Measurements from ENCODE around the gene SLC51A. TPM values are rescaled to one million over a fixed set of nuclear protein-coding genes. Genes with fewer than 3 reads are reported as not detected.
"Not testable (repeated sequence)": the region's sequence is repeated elsewhere in the genome, so short reads cannot be mapped to it uniquely, and the experiment has no call there.

The SLC51A gene
- total RNA-seq, 2 experiments from 2014 or later: not detected

DNA sequence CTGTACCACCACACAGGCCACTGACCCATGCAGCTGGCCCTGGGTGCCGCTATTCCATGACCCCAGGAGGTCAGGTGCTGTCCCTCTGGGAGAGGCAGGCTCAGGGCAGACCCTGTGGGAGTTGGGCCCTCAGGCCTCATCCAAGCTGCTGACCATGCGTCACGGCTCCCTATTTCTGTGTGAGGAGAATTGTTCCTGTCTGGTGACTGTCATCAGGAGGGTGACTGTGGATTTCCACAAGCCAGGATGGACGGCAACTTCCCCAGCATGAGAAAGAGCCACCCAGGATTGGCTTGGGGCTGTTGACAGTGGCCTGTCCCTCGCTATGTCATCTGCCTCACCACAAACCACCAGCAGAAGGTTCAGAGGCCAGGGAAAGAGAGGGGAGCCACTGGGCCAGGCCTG lies 46.5 kb upstream of the SLC51A start:
- no peak overlapping the region for H3K4me2 ChIP-seq (ENCODE audit: low read length)
- ChIA-PET CTCF (ENCODE audit: unreplicated experiment) (no interaction called here), POLR2A (interaction anchor here (0.7 kb wide), 1 partner anchor 89 kb away, joined by 4 read pairs; no protein-coding TSS in a partner anchor)
- no peaks in the 10 kb centered on the region for H4K20me1 ChIP-seq (ENCODE audit: insufficient read depth, low read length)
- no peaks in the 10 kb centered on the region for H3K36me3 ChIP-seq (ENCODE audit: insufficient read depth, low read length)
- intact Hi-C loops (cut with micrococcal nuclease; ENCODE audit: unreplicated experiment): no loop called here
- no peak for DNase-seq (ENCODE audit: low spot score)
- H3K9me2 ChIP-seq (ENCODE audit: insufficient read depth, low read length): no peaks in the 10 kb centered on the region
- BruUV-seq (replicated peaks): no TSS peak
- no peak overlapping the region for H2AFZ ChIP-seq (ENCODE audit: low read length)
- no peak for TF ChIP-seq EZH2phosphoT487 (IDR thresholded peaks at IDR 0.05; ENCODE audit: borderline replicate concordance, low read depth, low read length)
- TF ChIP-seq, protein P1, sequence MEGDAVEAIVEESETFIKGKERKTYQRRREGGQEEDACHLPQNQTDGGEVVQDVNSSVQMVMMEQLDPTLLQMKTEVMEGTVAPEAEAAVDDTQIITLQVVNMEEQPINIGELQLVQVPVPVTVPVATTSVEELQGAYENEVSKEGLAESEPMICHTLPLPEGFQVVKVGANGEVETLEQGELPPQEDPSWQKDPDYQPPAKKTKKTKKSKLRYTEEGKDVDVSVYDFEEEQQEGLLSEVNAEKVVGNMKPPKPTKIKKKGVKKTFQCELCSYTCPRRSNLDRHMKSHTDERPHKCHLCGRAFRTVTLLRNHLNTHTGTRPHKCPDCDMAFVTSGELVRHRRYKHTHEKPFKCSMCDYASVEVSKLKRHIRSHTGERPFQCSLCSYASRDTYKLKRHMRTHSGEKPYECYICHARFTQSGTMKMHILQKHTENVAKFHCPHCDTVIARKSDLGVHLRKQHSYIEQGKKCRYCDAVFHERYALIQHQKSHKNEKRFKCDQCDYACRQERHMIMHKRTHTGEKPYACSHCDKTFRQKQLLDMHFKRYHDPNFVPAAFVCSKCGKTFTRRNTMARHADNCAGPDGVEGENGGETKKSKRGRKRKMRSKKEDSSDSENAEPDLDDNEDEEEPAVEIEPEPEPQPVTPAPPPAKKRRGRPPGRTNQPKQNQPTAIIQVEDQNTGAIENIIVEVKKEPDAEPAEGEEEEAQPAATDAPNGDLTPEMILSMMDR (conservative IDR thresholded peaks at IDR 0.05; ENCODE audit: low read length): no peak
- no peak overlapping the region for H3K27ac ChIP-seq (ENCODE audit: low read depth, low read length, poor library complexity, severe bottlenecking)
- H3K79me2 ChIP-seq (ENCODE audit: insufficient read depth, low read depth, low read length): no peaks in the 10 kb centered on the region
- no peaks in the 10 kb centered on the region for H3K4me1 ChIP-seq (ENCODE audit: insufficient read depth, low read length, poor library complexity, severe bottlenecking)
- no peak overlapping the region for H3K4me3 ChIP-seq (ENCODE audit: low read depth, low read length, poor library complexity, severe bottlenecking)
- no peaks in the 10 kb centered on the region for H3K9me3 ChIP-seq (ENCODE audit: low read length)

DNA sequence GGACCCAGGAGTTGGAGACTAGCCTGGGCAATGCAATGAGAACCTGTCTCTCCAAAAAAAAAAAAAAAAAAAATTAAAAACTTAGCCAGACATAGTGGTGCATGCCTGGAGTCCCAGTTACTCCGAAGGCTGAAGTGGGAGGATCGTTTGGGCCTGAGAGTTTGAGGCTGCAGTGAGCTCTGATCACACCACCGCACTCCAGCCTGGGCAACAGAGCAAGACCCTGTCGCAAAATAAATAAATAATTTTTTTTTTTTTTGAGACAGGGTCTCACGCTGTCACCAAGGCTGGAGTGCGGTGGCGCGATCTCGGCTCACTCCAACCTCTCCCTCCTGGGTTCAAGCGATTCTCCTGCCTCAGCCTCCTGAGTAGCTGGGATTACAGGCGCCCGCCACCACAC lies 46.0 kb upstream of the SLC51A start:
- CTCF ChIA-PET (ENCODE audit: unreplicated experiment): interaction anchor here (0.7 kb wide), 1 partner anchor 332 kb away, joined by 3 read pairs; no protein-coding TSS in a partner anchor
- H3K36me3 ChIP-seq (ENCODE audit: insufficient read depth, low read length); BruUV-seq (replicated peaks); H3K9me3 ChIP-seq (ENCODE audit: low read length); DNase-seq (ENCODE audit: low spot score); H3K9me2 ChIP-seq (ENCODE audit: insufficient read depth, low read length); H3K4me3 ChIP-seq (ENCODE audit: low read depth, low read length, poor library complexity, severe bottlenecking); H4K20me1 ChIP-seq (ENCODE audit: insufficient read depth, low read length); H3K4me2 ChIP-seq (ENCODE audit: low read length); H3K79me2 ChIP-seq (ENCODE audit: insufficient read depth, low read depth, low read length); H3K27ac ChIP-seq (ENCODE audit: low read depth, low read length, poor library complexity, severe bottlenecking); intact Hi-C loops (cut with micrococcal nuclease; ENCODE audit: unreplicated experiment); H2AFZ ChIP-seq (ENCODE audit: low read length); H3K4me1 ChIP-seq (ENCODE audit: insufficient read depth, low read length, poor library complexity, severe bottlenecking): not testable (repeated sequence)
- POLR2A ChIA-PET: interaction anchor here (0.5 to 0.7 kb wide), 3 partner anchors 57 to 572 kb away, joined by 3 to 4 read pairs (median 4); no protein-coding TSS in a partner anchor

DNA sequence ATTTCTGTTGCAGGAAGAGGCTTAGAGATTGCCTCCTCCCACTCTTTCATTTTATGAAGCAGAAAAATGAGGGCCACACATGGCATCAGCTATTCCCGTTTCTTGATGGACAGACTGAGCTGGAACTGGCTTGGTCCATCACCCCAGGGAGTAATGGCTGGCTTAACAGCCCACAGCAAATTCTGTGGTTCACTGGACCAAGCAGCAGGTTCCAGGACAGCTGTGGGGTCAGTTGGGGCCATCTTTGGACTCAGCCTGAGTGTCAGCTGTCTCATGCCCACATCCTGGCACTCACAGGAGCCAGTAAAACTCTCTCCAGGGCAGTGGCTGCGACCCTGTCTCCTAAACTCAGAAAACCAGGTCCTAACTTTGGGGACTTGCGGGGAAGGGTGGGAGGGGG lies 41.7 kb upstream of the SLC51A start:
- Histone ChIP-seq H3K4me3 (ENCODE audit: low read depth, low read length, poor library complexity, severe bottlenecking) (no peak overlapping the region), H3K36me3 (ENCODE audit: insufficient read depth, low read length) (no peaks in the 10 kb centered on the region), H3K9me2 (ENCODE audit: insufficient read depth, low read length) (no peaks in the 10 kb centered on the region), H3K4me2 (ENCODE audit: low read length) (no peak overlapping the region), H3K79me2 (ENCODE audit: insufficient read depth, low read depth, low read length) (no peaks in the 10 kb centered on the region), H3K27ac (ENCODE audit: low read depth, low read length, poor library complexity, severe bottlenecking) (no peak overlapping the region), H3K4me1 (ENCODE audit: insufficient read depth, low read length, poor library complexity, severe bottlenecking) (peaks cover 8% of the 10 kb centered on the region), H2AFZ (ENCODE audit: low read length) (no peak overlapping the region), H4K20me1 (ENCODE audit: insufficient read depth, low read length) (no peaks in the 10 kb centered on the region), H3K9me3 (ENCODE audit: low read length) (no peaks in the 10 kb centered on the region)
- POLR2A ChIA-PET: no interaction called here
- TF ChIP-seq EZH2phosphoT487 (IDR thresholded peaks at IDR 0.05; ENCODE audit: borderline replicate concordance, low read depth, low read length): no peak
- TF ChIP-seq, protein P1 (conservative IDR thresholded peaks at IDR 0.05; ENCODE audit: low read length): no peak
- no TSS peak for BruUV-seq (replicated peaks)
- CTCF ChIA-PET (ENCODE audit: unreplicated experiment): no interaction called here
- no peak for DNase-seq (ENCODE audit: low spot score)
- intact Hi-C loops (cut with micrococcal nuclease; ENCODE audit: unreplicated experiment): no loop called here

Data from OCI-LY7 (cell line).